Right atrium auricular region (tissue), 2 donors: ENCODE results near the gene REEP6. TPM values are rescaled to one million over a fixed set of nuclear protein-coding genes. Genes with fewer than 3 reads are reported as not detected.
A peak's percentile ranks its signal among the peaks of the same experiment; 100 is the strongest.

Source experiments
- DNase-seq: peaks from one replicate; pipeline ENCODE4 v3.0.0-alpha.2; 2019; ENCODE audit warnings: low spot score
- H3K27ac ChIP-seq, 2 donors: fragments of 200-600 bp; sonication (generic); 1 replicate in 1 of 2; 2 replicates in 1 of 2; pipeline ENCODE4 v1.5.1; 2016 to 2019
- H3K27me3 ChIP-seq, 2 donors: fragments of 200-600 bp; sonication (generic); one replicate each; pipeline versions ENCODE4 v1.5.1 to v1.6.0; 2017 to 2019
- H3K36me3 ChIP-seq: fragments of 200-600 bp; sonication (generic); one replicate; pipeline ENCODE4 v1.5.1; 2016
- H3K4me1 ChIP-seq, 2 donors: fragments of 200-600 bp; sonication (generic); one replicate each; pipeline versions ENCODE4 v1.5.1 to v1.6.0; 2017 to 2019
- H3K4me3 ChIP-seq, 2 donors: fragments of 200-600 bp; sonication (generic); 1 replicate in 1 of 2; 2 replicates in 1 of 2; pipeline ENCODE4 v1.5.1; 2017 to 2019; ENCODE audit warnings: mild to moderate bottlenecking in 1 of 2, moderate library complexity in 1 of 2
- H3K9me3 ChIP-seq, 2 donors: fragments of 200-600 bp; sonication (generic); one replicate each; pipeline ENCODE4 v1.5.1; 2019
- total RNA-seq, 2 donors: library from RNA; depleted of rRNA; stranded (reverse); fragments of >200 nt; gene quantifications; one replicate each; pipeline ENCODE4 v1.1.0, GENCODE V29; 2016
- TF ChIP-seq, protein P1 (sequence below), 2 donors: fragments of 200-600 bp; sonication (generic); IDR thresholded peaks; one replicate each; pipeline ENCODE4 v1.5.1; 2019; ENCODE audit warnings: antibody characterized with exemption in 2 of 2

Gene REEP6
- total RNA-seq, 2 donors from 2014 or later, result 1.3 to 2.3 TPM

DNA sequence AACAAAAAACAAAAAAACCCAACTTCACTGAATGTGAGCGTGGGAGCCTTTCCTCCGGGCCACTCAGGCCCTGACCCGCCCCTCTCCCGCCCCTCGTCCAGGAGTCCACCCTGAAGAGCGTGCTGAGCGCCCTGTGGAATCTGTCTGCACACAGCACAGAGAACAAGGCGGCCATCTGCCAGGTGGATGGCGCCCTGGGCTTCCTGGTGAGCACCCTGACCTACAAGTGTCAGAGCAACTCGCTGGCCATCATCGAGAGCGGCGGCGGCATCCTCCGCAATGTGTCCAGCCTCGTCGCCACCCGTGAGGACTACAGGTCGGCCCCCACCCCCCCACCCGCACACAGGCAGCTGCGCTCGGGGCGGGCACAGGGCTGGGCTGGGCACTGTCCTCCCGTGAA, 29.1 kb upstream of the REEP6 start:
- no peaks in the 10 kb centered on the region for H3K9me3 ChIP-seq
- DNase-seq, result no peak
- TF ChIP-seq, protein P1, sequence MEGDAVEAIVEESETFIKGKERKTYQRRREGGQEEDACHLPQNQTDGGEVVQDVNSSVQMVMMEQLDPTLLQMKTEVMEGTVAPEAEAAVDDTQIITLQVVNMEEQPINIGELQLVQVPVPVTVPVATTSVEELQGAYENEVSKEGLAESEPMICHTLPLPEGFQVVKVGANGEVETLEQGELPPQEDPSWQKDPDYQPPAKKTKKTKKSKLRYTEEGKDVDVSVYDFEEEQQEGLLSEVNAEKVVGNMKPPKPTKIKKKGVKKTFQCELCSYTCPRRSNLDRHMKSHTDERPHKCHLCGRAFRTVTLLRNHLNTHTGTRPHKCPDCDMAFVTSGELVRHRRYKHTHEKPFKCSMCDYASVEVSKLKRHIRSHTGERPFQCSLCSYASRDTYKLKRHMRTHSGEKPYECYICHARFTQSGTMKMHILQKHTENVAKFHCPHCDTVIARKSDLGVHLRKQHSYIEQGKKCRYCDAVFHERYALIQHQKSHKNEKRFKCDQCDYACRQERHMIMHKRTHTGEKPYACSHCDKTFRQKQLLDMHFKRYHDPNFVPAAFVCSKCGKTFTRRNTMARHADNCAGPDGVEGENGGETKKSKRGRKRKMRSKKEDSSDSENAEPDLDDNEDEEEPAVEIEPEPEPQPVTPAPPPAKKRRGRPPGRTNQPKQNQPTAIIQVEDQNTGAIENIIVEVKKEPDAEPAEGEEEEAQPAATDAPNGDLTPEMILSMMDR (IDR thresholded peaks at IDR 0.05), result no peak
- peaks cover 0 to 20% of the 10 kb centered on the region in 2 donors for H3K4me1 ChIP-seq
- H3K4me3 ChIP-seq, result no peak overlapping the region
- no peak overlapping the region for H3K27ac ChIP-seq
- no peaks in the 10 kb centered on the region for H3K36me3 ChIP-seq
- H3K27me3 ChIP-seq, result peaks cover 6 to 12% of the 10 kb centered on the region in 2 donors

DNA sequence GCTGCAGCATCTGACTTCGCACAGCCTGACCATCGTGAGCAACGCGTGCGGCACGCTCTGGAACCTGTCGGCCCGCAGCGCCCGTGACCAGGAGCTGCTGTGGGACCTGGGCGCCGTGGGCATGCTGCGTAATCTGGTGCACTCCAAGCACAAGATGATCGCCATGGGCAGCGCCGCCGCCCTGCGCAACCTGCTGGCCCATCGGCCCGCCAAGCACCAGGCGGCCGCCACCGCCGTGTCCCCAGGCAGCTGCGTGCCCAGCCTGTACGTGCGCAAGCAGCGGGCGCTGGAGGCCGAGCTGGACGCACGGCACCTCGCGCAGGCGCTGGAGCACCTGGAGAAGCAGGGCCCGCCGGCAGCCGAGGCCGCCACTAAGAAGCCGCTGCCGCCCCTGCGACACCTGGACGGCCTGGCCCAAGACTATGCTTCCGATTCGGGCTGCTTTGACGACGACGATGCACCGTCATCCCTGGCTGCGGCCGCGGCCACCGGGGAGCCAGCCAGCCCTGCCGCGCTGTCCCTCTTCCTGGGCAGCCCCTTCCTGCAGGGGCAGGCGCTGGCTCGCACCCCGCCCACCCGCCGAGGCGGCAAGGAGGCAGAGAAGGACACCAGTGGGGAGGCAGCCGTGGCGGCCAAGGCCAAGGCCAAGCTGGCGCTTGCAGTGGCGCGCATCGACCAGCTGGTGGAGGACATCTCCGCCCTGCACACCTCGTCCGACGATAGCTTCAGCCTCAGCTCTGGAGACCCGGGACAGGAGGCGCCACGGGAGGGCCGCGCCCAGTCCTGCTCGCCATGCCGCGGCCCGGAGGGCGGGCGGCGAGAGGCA, 25.6 kb upstream of the REEP6 start:
- Histone ChIP-seq H3K9me3 (no peaks in the 10 kb centered on the region), H3K27ac (no peak overlapping the region), H3K36me3 (no peaks in the 10 kb centered on the region), H3K27me3 (peaks cover 16 to 37% of the 10 kb centered on the region in 2 donors), H3K4me3 (peak overlapping the region in 1 of 2 donors; percentile 13), H3K4me1 (peaks cover 0 to 51% of the 10 kb centered on the region in 2 donors)
- no peak for DNase-seq
- TF ChIP-seq, protein P1 (IDR thresholded peaks at IDR 0.05), result peak in 1 of 2 donors; percentile 59

DNA sequence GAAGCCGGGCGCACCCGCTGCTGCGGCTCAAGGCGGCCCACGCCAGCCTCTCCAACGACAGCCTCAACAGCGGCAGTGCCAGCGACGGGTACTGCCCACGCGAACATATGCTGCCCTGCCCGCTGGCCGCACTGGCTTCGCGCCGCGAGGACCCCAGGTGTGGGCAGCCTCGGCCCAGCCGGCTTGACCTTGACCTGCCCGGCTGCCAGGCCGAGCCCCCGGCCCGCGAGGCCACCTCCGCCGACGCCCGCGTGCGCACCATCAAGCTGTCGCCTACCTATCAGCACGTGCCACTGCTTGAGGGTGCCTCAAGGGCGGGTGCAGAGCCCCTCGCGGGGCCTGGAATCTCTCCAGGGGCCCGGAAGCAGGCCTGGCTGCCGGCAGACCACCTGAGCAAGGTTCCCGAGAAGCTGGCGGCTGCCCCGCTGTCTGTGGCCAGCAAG, 24.9 kb upstream of the REEP6 start:
- TF ChIP-seq, protein P1 (IDR thresholded peaks at IDR 0.05), result no peak
- Histone ChIP-seq H3K4me1 (peaks cover 0 to 57% of the 10 kb centered on the region in 2 donors), H3K9me3 (no peaks in the 10 kb centered on the region), H3K4me3 (no peak overlapping the region), H3K36me3 (no peaks in the 10 kb centered on the region), H3K27ac (no peak overlapping the region), H3K27me3 (peaks cover 16 to 44% of the 10 kb centered on the region in 2 donors)
- DNase-seq, result no peak

DNA sequence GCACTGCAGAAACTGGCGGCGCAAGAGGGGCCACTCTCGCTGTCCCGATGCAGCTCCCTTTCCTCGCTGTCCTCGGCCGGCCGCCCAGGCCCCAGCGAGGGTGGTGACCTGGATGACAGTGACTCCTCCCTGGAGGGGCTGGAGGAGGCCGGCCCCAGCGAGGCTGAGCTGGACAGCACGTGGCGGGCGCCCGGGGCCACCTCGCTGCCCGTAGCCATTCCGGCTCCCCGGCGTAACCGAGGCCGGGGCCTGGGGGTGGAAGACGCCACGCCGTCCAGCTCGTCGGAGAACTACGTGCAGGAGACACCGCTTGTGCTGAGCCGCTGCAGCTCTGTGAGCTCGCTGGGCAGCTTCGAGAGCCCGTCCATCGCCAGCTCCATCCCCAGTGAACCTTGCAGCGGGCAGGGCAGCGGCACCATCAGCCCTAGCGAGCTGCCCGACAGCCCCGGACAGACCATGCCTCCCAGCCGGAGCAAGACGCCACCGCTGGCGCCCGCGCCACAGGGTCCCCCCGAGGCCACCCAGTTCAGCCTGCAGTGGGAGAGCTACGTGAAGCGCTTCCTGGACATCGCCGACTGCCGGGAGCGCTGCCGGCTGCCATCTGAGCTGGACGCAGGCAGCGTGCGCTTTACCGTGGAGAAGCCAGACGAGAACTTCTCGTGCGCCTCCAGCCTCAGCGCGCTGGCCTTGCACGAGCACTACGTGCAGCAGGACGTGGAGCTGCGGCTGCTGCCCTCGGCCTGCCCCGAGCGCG, 24.3 kb upstream of the REEP6 start:
- H3K27ac ChIP-seq, result no peak overlapping the region
- no peak for DNase-seq
- TF ChIP-seq, protein P1 (IDR thresholded peaks at IDR 0.05), result no peak
- peaks cover 22 to 50% of the 10 kb centered on the region in 2 donors for H3K27me3 ChIP-seq
- H3K4me3 ChIP-seq, result no peak overlapping the region
- H3K9me3 ChIP-seq, result no peaks in the 10 kb centered on the region
- H3K4me1 ChIP-seq, result peaks cover 0 to 63% of the 10 kb centered on the region in 2 donors
- H3K36me3 ChIP-seq, result no peaks in the 10 kb centered on the region

DNA sequence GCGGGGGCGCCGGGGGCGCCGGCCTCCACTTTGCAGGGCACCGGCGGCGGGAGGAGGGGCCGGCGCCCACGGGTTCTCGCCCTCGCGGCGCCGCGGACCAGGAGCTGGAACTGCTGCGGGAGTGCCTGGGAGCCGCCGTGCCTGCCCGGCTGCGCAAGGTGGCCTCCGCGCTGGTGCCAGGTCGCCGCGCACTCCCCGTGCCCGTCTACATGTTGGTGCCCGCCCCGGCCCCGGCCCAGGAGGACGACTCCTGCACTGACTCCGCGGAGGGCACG, 23.8 kb upstream of the REEP6 start:
- peaks cover 27 to 55% of the 10 kb centered on the region in 2 donors for H3K27me3 ChIP-seq
- no peak overlapping the region for H3K27ac ChIP-seq
- TF ChIP-seq, protein P1 (IDR thresholded peaks at IDR 0.05), result no peak
- H3K4me1 ChIP-seq, result peaks cover 0 to 67% of the 10 kb centered on the region in 2 donors
- H3K36me3 ChIP-seq, result no peaks in the 10 kb centered on the region
- H3K4me3 ChIP-seq, result peak overlapping the region in 1 of 2 donors; percentile 36
- DNase-seq, result no peak
- no peaks in the 10 kb centered on the region for H3K9me3 ChIP-seq
